ENCODE measurements around the gene DPP10. TPM values are rescaled to one million over a fixed set of nuclear protein-coding genes. Genes with fewer than 3 reads are reported as not detected.

DPP10 gene
- total RNA-seq, 1 experiment from 2014 or later, result not detected

DNA sequence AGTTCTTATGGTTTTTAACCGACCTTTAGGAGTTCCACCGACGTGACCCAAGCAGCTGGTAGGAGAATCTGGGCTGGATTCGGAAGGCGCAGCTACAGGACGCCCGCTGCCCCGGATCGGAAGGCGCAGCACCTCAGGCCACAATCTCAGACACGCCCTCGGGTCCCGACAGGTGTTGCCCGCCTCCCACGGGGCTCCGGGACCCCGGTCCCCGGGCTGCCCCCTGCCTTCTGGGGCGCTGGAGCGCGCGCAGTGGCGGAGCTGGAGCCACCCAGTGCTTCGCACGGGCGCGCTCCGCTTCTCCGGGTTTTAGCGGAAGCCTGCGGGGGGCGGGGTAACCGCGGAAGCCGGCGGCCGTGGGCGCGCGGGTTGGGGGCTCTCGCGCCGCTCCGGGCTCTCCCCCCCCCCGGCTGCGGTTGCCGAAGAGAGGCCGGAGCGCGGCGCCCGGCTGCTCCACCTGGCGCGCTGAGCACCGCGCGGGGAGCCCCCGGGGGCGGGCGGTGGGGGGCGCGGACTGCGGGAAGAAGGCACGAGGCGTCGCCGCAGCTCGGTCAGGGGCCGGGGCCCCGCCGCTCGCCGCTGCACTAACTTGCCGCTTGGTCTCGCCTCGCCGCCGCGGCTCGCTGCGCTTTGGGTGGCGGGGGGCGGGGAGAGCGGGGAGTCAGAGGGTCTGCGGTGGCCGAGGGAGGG lies 718.8 kb downstream of the DPP10 start:
- POLR2A ChIA-PET (ENCODE audit: unreplicated experiment), result no interaction called here
- Histone ChIP-seq H2AFZ (ENCODE audit: low read length) (no peak overlapping the region), H3K36me3 (ENCODE audit: low read depth, low read length) (no peaks in the 10 kb centered on the region), H3K27me3 (ENCODE audit: low read length) (0 out of 2 replicates have a peak, but pooled peaks cover 9% of the 10 kb centered on the region), H3K9ac (ENCODE audit: low read length) (no peak overlapping the region), H4K20me1 (ENCODE audit: low read length) (no peaks in the 10 kb centered on the region), H3K4me3 (ENCODE audit: low read length) (no peak overlapping the region), H3F3A (ENCODE audit: low read length, unreplicated experiment) (no peaks in the 10 kb centered on the region), H3K4me1 (ENCODE audit: insufficient read depth, low read length) (no peaks in the 10 kb centered on the region), H3K4me2 (ENCODE audit: low read length) (no peak overlapping the region), H3K79me2 (ENCODE audit: low read length) (no peaks in the 10 kb centered on the region), H3K27ac (ENCODE audit: low read length) (no peak overlapping the region), H3K9me3 (ENCODE audit: low read length) (no peaks in the 10 kb centered on the region), H3K9me2 (replicated peaks; ENCODE audit: low read length) (no peaks in the 10 kb centered on the region)
- ATAC-seq, result no peak
- intact Hi-C loops (cut with micrococcal nuclease), result no loop called here
- DNase-seq, result no peak
- CTCF ChIA-PET, result no interaction called here
- BruUV-seq (replicated peaks), result no TSS peak
- TF ChIP-seq, protein P1, sequence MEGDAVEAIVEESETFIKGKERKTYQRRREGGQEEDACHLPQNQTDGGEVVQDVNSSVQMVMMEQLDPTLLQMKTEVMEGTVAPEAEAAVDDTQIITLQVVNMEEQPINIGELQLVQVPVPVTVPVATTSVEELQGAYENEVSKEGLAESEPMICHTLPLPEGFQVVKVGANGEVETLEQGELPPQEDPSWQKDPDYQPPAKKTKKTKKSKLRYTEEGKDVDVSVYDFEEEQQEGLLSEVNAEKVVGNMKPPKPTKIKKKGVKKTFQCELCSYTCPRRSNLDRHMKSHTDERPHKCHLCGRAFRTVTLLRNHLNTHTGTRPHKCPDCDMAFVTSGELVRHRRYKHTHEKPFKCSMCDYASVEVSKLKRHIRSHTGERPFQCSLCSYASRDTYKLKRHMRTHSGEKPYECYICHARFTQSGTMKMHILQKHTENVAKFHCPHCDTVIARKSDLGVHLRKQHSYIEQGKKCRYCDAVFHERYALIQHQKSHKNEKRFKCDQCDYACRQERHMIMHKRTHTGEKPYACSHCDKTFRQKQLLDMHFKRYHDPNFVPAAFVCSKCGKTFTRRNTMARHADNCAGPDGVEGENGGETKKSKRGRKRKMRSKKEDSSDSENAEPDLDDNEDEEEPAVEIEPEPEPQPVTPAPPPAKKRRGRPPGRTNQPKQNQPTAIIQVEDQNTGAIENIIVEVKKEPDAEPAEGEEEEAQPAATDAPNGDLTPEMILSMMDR (conservative IDR thresholded peaks at IDR 0.05; ENCODE audit: low read depth, low read length), result no peak
- no peak for TF ChIP-seq EZH2phosphoT487 (IDR thresholded peaks at IDR 0.05; ENCODE audit: borderline replicate concordance, low read length)
- TF ChIP-seq EZH2 (IDR thresholded peaks at IDR 0.05; ENCODE audit: low read length, unreplicated experiment), result no peak

DNA sequence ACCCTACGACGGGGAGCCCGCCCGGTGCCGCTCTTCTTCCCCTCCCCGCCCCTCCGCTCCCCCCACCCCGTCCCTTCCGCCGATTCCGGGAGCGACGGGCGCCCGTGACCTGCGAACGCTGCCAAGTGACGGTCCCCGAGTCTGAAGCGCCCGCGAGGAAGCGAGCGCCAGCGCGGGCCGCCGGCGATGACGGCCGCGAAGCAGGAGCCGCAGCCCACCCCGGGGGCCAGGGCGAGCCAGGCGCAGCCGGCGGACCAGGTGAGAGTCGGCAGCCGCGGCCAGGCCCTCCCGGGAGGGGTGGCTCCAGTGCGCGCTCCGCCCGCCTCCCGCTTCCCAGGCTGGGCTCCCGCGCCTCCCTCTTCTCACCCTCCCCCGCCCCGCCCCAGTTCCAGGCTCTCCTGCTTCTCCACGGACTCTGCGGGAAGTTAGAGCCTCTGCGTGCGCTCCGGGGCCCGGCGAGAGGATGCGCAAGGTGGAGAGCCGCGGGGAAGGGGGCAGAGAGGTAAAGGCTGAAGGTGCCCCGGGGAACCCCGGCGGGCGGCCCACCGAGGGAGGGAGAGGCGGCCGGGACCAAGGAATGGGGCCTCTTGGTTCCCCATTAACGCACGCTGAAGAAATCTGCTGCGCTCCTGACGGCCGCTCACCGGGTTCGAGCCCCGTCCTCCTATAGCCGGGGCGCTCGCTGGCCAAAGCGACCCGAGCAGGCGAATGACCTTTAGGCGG lies 719.5 kb downstream of the DPP10 start:
- CTCF ChIA-PET, result no interaction called here

More for the DNA sequence above, 719.5 kb downstream of the DPP10 start:
- BruUV-seq (replicated peaks), result no TSS peak
- H3K4me2 ChIP-seq (ENCODE audit: low read length), result no peak overlapping the region
- H3K27me3 ChIP-seq (ENCODE audit: low read length), result 0 out of 2 replicates have a peak, but pooled peaks cover 2% of the 10 kb centered on the region
- H3K36me3 ChIP-seq (ENCODE audit: low read depth, low read length), result no peaks in the 10 kb centered on the region
- DNase-seq (no peak), ATAC-seq (no peak)
- no peaks in the 10 kb centered on the region for H3K4me1 ChIP-seq (ENCODE audit: insufficient read depth, low read length)
- H3K9ac ChIP-seq (ENCODE audit: low read length), result no peak overlapping the region
- no peak overlapping the region for H3K27ac ChIP-seq (ENCODE audit: low read length)
- H3K9me2 ChIP-seq (replicated peaks; ENCODE audit: low read length), result no peaks in the 10 kb centered on the region
- H3K79me2 ChIP-seq (ENCODE audit: low read length), result no peaks in the 10 kb centered on the region
- no peak overlapping the region for H3K4me3 ChIP-seq (ENCODE audit: low read length)
- no peaks in the 10 kb centered on the region for H3K9me3 ChIP-seq (ENCODE audit: low read length)
- no peaks in the 10 kb centered on the region for H4K20me1 ChIP-seq (ENCODE audit: low read length)
- no peak overlapping the region for H2AFZ ChIP-seq (ENCODE audit: low read length)
- intact Hi-C loops (cut with micrococcal nuclease), result no loop called here
- POLR2A ChIA-PET (ENCODE audit: unreplicated experiment), result no interaction called here
- no peaks in the 10 kb centered on the region for H3F3A ChIP-seq (ENCODE audit: low read length, unreplicated experiment)
- TF ChIP-seq, protein P1 (conservative IDR thresholded peaks at IDR 0.05; ENCODE audit: low read depth, low read length), result no peak
- no peak for TF ChIP-seq EZH2 (IDR thresholded peaks at IDR 0.05; ENCODE audit: low read length, unreplicated experiment)
- TF ChIP-seq EZH2phosphoT487 (IDR thresholded peaks at IDR 0.05; ENCODE audit: borderline replicate concordance, low read length), result no peak

Measured in PC-3 (cell line).